HG02973 (cell line): ENCODE results near the gene CDR2L.
"Not testable (repeated sequence)": the region's sequence is repeated elsewhere in the genome, so short reads cannot be mapped to it uniquely, and the experiment has no call there.

Source experiments
- ATAC-seq: cut with Tn5 transposase; IDR thresholded peaks from one replicate; pipeline ENCODE4 v1.9.1; 2021; ENCODE audit warnings: moderate library complexity; ENCODE audit not compliant: unreplicated experiment

The CDR2L gene

GRCh38 chr17:74959826-74960515 is 27.5 kb upstream of the CDR2L start:
- ATAC-seq: no peak

GRCh38 chr17:74960570-74961342 is 26.7 kb upstream of the CDR2L start:
- no peak for ATAC-seq

DNA sequence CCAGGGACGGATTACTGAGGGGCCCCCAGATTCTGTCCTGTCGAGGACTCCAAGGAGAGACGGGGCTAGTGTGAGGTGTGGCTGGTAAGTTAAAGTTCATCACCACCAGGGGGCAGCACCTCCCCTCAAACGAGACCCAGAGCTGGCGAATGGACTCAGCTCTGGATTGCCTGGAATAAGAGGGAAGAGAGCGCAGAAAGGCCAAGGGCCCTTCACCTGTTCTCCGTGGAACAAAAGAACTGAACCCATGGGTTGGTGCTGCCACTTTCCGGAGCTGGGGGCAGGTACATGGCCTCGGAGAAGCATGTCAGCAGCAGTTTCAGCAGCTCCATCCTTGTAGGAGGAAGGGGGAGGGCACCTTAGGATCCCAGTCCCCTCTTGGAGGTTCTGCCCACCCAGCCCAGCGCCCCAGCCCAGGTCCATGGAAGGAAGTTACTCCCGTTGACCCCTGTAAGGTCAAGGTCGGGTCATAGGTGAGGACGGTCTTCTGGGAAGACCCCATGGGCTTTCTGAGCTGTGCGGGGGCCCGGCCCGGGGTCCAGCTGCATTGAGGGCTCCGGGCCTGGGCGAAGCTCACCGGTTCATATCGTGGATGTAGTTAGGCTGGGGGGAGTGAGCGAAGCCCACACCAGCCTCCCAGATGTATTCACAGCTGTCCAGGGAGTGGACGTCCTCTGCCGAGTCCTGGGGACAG is 25.6 kb upstream of the CDR2L start:
- no peak for ATAC-seq

GRCh38 chr17:74962622-74963394 is 24.6 kb upstream of the CDR2L start:
- ATAC-seq: no peak

DNA sequence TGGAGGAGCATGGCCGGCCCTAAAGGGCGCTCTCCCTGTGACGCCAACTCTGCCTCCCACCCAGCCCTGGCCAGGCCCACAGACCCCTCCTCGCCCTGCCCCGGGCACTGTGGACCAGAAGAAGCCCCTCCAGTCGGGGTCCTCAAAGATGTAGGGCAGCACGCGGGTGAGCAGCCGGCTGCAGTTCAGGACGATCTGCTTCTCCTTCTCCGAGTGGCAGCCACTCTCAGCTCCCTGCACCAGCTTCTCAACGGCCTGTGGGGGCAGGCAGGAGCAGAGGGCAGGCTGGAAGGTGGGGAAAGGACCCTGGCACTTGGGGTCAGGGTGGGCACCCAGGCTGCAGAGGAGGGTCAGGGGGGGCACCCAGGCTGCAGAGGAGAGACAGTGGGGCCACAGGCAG is 23.8 kb upstream of the CDR2L start:
- ATAC-seq: no peak

DNA sequence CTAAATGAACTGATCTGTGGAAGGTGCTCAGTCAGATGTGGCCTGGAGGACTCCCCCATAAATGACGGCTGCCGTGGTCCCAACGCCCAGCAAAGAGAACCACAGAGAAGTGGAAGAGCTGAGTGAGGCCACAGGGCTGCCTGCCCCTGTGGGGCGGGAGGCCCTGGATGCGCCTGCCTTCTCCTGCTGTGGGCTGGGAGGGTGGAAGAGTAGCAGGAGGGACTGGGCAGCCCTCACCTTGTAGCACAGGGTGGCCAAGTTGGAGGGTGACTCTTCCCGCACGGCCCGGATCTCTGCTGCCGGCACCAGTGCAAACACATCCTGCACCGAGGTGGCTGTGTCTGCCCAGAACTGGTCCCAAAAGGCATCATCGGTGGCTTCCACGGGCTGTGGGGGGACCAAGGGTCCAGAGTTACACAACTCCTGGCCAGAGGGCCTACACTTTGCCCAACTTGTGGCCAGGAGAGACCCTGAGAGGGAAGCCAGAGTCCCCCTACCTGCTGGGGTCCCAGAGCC is 23.1 kb upstream of the CDR2L start:
- ATAC-seq: no peak

- no peak for ATAC-seq
These were observed 22.3 kb upstream of the CDR2L start for GRCh38 chr17:74964988-74965622.

DNA sequence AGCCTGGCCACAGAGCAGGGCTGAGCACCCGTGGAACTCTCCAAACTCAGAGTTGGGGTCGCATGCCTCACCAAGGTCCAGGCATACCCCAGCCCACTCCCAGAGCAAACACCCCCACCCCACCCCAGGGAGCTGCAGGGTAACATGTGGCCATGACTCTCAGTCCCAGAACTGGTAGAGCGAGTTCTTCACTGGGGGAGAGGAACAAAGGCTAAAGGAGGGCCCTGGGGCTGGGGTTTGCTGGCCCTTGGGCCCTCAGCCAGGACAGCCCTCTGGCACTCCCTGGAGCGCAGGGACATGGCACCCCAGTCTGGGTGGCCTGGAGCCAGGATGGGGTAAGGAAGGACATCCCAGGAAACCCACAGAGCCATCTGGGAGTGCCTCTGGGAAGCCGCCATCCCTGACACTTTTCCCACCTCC is 19.1 kb upstream of the CDR2L start:
- no peak for ATAC-seq

DNA sequence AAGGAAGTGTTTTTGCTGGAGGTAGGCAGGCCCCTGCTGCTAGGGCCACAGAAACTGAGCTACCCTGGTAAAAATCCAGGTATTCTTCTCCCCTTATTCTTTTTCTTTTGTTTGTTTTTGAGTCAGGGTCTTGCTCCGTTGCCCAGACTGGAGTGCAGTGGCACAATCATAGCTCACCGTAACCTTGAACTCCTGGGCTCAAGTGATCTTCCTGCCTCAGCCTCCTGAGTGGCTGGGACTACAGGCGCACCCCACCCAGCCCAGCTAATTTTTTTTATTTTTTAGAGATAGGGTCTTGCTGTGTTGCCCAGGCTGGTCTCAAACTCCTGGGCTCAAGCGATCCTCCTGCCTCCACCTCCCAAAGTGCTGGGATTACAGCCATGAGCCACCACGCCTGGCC is 17.9 kb upstream of the CDR2L start:
- ATAC-seq: not testable (repeated sequence)

DNA sequence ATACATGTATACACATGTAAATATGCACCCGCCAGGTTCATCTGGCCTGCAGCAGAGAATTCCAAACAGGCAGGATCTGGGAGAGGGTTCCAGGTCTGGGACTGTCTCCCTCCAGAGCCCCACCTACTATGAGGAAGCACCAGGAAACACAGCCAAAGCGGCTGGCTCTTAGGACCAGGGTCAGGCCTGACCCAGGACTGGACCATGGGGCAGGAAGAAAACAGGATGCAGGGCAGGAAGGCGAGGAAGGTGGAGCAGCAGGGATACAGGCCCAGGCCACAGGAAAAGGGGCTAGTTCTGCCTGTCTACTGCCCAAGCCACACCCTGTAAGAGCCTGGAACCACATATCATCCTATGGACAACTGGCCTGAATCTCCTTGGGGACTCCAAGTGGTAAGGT is 17.0 kb upstream of the CDR2L start:
- ATAC-seq: no peak

- no peak for ATAC-seq
These were observed 16.2 kb upstream of the CDR2L start for GRCh38 chr17:74971069-74971841.

DNA sequence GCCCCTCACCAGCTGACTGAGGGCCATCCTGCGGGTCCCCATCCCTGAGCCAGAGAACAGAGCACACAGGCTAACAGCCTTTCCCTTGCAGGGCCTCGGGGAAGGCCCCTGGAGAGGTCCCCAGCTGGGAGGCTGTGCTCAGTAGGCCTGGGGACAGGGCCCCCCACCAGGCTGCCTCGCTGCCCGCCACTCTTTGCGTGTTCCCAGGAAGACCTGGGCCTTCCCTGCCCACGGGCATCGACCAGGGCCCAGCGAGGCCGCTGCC is 15.7 kb upstream of the CDR2L start:
- ATAC-seq: no peak

- no peak for ATAC-seq
These were observed 15.1 kb upstream of the CDR2L start, which contains the start of gene HID1 for GRCh38 chr17:74972107-74972972. HID1 (minus strand) TSS chr17:74972759; CDS start chr17:74972656, 103 bp downstream.

DNA sequence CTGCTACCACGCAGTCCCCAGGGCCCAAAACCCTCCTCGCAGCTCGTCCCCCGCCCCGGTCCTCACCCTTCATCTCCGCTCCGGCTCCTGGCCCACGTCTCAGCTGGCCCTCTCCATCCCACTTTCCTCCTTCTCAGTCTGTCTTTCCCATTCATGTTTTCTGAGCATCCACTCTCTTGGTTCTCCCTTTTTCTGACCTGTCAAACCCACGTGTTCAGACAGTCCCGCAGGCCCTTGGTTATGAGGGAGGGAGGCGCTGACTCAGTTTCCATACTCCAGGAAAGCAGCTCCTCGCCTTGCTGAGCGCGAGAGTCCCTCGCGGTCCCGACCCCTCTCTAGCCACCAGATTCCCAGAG is 14.5 kb upstream of the CDR2L start:
- no peak for ATAC-seq

- no peak for ATAC-seq
These were observed 11.5 kb upstream of the CDR2L start for GRCh38 chr17:74975943-74976342.

DNA sequence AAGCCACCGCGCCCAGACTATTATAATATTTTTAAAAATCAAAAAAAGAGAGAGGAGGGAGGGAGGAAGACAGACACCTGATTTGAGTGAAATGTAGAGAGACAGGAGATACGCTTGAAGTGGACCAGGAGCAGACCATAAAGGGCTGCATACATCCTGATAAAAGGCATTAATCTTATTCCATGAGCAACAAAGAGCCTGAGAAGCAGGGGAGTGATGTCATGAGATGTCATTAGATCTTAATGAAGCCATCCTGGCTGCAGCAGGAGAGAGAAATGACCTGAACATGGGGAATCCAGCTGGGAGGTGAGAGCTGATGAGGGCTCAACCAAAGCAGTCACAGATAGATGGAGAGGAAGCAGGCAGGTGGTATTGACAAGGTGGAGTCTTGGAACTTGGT is 9.6 kb upstream of the CDR2L start:
- ATAC-seq: no peak

GRCh38 chr17:74978240-74978639 is 9.2 kb upstream of the CDR2L start:
- no peak for ATAC-seq

GRCh38 chr17:74979408-74980146 is 7.9 kb upstream of the CDR2L start:
- no peak for ATAC-seq
